WTC11 (cell line): ENCODE data around the gene BICRA.

Experiments used
- ATF3 ChIP-seq: sonication (generic); formaldehyde crosslinking; conservative IDR thresholded peaks from 2 replicates; pipeline ENCODE4 v1.8.1; 2022; ENCODE audit warnings: mild to moderate bottlenecking, missing genetic modification reagents
- JUN ChIP-seq: sonication (generic); formaldehyde crosslinking; IDR thresholded peaks from 2 replicates; pipeline ENCODE4 v1.8.0; 2023; ENCODE audit warnings: mild to moderate bottlenecking, missing genetic modification reagents
- NR3C1 ChIP-seq: sonication (generic); formaldehyde crosslinking; conservative IDR thresholded peaks from 2 replicates; pipeline ENCODE4 v1.8.1; 2023; ENCODE audit warnings: low read depth, mild to moderate bottlenecking, missing genetic modification reagents

- TF ChIP-seq NR3C1 (CRISPR knock-in tag) (no peak), ATF3 (CRISPR knock-in tag) (no peak), JUN (CRISPR knock-in tag) (no peak)
These were observed 27.2 kb upstream of the BICRA start for GRCh38 chr19:47581605-47582319.
